PC-3 (cell line): ENCODE data around the gene NKAIN2. TPM values are rescaled to one million over a fixed set of nuclear protein-coding genes. Genes with fewer than 3 reads are reported as not detected.

Source experiments
- ATAC-seq: fragments of 200-7000 bp; cut with Tn5 transposase; 2 replicates; pipeline ENCODE4 v1.9.1; 2020; ENCODE audit warnings: mild to moderate bottlenecking, moderate library complexity
- BruUV-seq: library from RNA; stranded (reverse); fragments of 400-500 nt; replicated peaks from 2 replicates; lab custom pipeline; 2021; lab: Mats Ljungman, UMichigan
- CTCF ChIA-PET: fragments of 300-600 bp; sonication (Branson Sonifier 250); formaldehyde crosslinking; loops from one replicate; lab custom pipeline; 2022; ENCODE audit warnings: antibody characterized with exemption; lab: Charles Lee
- POLR2A ChIA-PET: fragments of 300-600 bp; sonication (Branson Sonifier 250); formaldehyde crosslinking; loops from one replicate; lab custom pipeline; 2022; ENCODE audit warnings: antibody characterized with exemption; ENCODE audit not compliant: unreplicated experiment; lab: Charles Lee
- DNase-seq: peaks from one replicate; pipeline ENCODE4 v3.0.0-alpha.2; 2015
- H2AFZ ChIP-seq: fragments of 300-600 bp; sonication (generic); 2 replicates; pipeline ENCODE4 v1.6.0; 2016; ENCODE audit warnings: antibody characterized with exemption, low read length
- H3F3A ChIP-seq: fragments of 300-600 bp; sonication (generic); one replicate; pipeline ENCODE4 v1.6.0; 2017; ENCODE audit warnings: antibody characterized with exemption, low read length, control low read depth, mild to moderate bottlenecking; ENCODE audit not compliant: unreplicated experiment
- H3K27ac ChIP-seq: fragments of 300-600 bp; sonication (generic); 2 replicates; pipeline ENCODE4 v1.5.1; 2016; ENCODE audit warnings: mild to moderate bottlenecking, low read length
- H3K27me3 ChIP-seq: fragments of 300-600 bp; sonication (generic); 2 replicates; pipeline ENCODE4 v1.6.1; 2016; ENCODE audit warnings: low read length, mixed read lengths
- H3K36me3 ChIP-seq: fragments of 300-600 bp; sonication (generic); 2 replicates; pipeline ENCODE4 v1.6.1; 2016; ENCODE audit warnings: low read depth, mixed run types, low read length, mixed read lengths
- H3K4me1 ChIP-seq: fragments of 300-600 bp; sonication (generic); 2 replicates; pipeline ENCODE4 v1.5.1; 2016; ENCODE audit warnings: low read length; ENCODE audit not compliant: insufficient read depth
- H3K4me2 ChIP-seq: fragments of 300-600 bp; sonication (generic); 2 replicates; pipeline ENCODE4 v1.6.0; 2016; ENCODE audit warnings: low read length
- H3K4me3 ChIP-seq: fragments of 300-600 bp; sonication (generic); 2 replicates; pipeline ENCODE4 v1.5.1; 2016; ENCODE audit warnings: mild to moderate bottlenecking, low read length, mixed read lengths
- H3K79me2 ChIP-seq: fragments of 300-600 bp; sonication (generic); 2 replicates; pipeline ENCODE4 v1.6.1; 2017; ENCODE audit warnings: low read length, mixed read lengths
- H3K9ac ChIP-seq: fragments of 300-600 bp; sonication (generic); 2 replicates; pipeline ENCODE4 v1.6.0; 2016; ENCODE audit warnings: mild to moderate bottlenecking, low read length
- H3K9me2 ChIP-seq: fragments of 300-600 bp; sonication (generic); replicated peaks from 2 replicates; pipeline ENCODE4 v1.6.1; 2016; ENCODE audit warnings: mixed run types, low read length, mixed read lengths
- H3K9me3 ChIP-seq: fragments of 300-600 bp; sonication (generic); 2 replicates; pipeline ENCODE4 v1.6.1; 2016; ENCODE audit warnings: low read length, mixed read lengths
- H4K20me1 ChIP-seq: fragments of 300-600 bp; sonication (generic); 2 replicates; pipeline ENCODE4 v1.6.1; 2016; ENCODE audit warnings: low read length, mixed read lengths
- EZH2 ChIP-seq: fragments of 300-600 bp; sonication (generic); IDR thresholded peaks from one replicate; pipeline ENCODE4 v1.6.1; 2017; ENCODE audit warnings: antibody characterized with exemption, mild to moderate bottlenecking, low read length; ENCODE audit not compliant: unreplicated experiment
- EZH2phosphoT487 ChIP-seq: fragments of 300-600 bp; sonication (generic); IDR thresholded peaks from 2 replicates; pipeline ENCODE4 v1.6.1; 2018; ENCODE audit warnings: mild to moderate bottlenecking, antibody characterized with exemption, low read length, borderline replicate concordance
- intact Hi-C: fragments of 100-400 bp; cut with micrococcal nuclease; formaldehyde crosslinking; loops from 2 replicates; pipeline ENCODE4 v1.9.0; 2023
- total RNA-seq: library from RNA; depleted of rRNA; stranded (reverse); fragments of >200 nt; gene quantifications from 2 replicates; pipeline ENCODE4 v1.2.3, GENCODE V29; 2014
- TF ChIP-seq, protein P1 (sequence below): fragments of 300-600 bp; sonication (generic); conservative IDR thresholded peaks from 2 replicates; pipeline ENCODE4 v1.5.1; 2017; ENCODE audit warnings: antibody characterized with exemption, low read depth, mild to moderate bottlenecking, low read length

NKAIN2 gene
- total RNA-seq, 1 experiment from 2014 or later, result not detected

DNA sequence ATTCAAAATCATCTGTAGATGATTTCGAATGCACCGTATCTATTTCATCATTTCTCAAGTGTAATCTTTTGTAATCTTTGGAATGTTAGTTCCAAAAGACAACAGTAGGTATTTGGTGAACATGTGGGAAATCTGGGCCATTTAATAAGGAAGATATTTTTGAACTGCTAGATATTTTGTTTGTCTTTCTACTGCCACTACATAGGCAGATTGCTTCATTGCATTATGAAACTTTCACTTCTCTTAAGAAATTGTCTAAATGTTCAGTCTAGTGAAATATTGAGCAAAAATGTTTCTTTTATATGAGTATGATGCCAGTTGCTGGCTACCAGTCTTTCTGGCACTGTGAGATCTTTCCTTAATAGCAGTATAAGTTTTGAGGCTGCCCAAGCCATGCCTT is 630.8 kb downstream of the NKAIN2 start:
- no peaks in the 10 kb centered on the region for H3K36me3 ChIP-seq
- ChIA-PET POLR2A (no interaction called here), CTCF (no interaction called here)
- H3K9me3 ChIP-seq, result no peaks in the 10 kb centered on the region
- no peaks in the 10 kb centered on the region for H3K27me3 ChIP-seq
- H3F3A ChIP-seq, result no peaks in the 10 kb centered on the region
- no peaks in the 10 kb centered on the region for H4K20me1 ChIP-seq
- DNase-seq (no peak), ATAC-seq (no peak)
- no peaks in the 10 kb centered on the region for H3K79me2 ChIP-seq
- TF ChIP-seq EZH2, result no peak
- TF ChIP-seq, protein P1, sequence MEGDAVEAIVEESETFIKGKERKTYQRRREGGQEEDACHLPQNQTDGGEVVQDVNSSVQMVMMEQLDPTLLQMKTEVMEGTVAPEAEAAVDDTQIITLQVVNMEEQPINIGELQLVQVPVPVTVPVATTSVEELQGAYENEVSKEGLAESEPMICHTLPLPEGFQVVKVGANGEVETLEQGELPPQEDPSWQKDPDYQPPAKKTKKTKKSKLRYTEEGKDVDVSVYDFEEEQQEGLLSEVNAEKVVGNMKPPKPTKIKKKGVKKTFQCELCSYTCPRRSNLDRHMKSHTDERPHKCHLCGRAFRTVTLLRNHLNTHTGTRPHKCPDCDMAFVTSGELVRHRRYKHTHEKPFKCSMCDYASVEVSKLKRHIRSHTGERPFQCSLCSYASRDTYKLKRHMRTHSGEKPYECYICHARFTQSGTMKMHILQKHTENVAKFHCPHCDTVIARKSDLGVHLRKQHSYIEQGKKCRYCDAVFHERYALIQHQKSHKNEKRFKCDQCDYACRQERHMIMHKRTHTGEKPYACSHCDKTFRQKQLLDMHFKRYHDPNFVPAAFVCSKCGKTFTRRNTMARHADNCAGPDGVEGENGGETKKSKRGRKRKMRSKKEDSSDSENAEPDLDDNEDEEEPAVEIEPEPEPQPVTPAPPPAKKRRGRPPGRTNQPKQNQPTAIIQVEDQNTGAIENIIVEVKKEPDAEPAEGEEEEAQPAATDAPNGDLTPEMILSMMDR, result no peak
- TF ChIP-seq EZH2phosphoT487, result no peak
- H3K9ac ChIP-seq, result no peak overlapping the region
- no peak overlapping the region for H2AFZ ChIP-seq
- no peak overlapping the region for H3K4me3 ChIP-seq
- no peak overlapping the region for H3K27ac ChIP-seq
- no peak overlapping the region for H3K4me2 ChIP-seq
- no peaks in the 10 kb centered on the region for H3K4me1 ChIP-seq
- no peaks in the 10 kb centered on the region for H3K9me2 ChIP-seq
- no TSS peak for BruUV-seq
- intact Hi-C loops, result no loop called here

DNA sequence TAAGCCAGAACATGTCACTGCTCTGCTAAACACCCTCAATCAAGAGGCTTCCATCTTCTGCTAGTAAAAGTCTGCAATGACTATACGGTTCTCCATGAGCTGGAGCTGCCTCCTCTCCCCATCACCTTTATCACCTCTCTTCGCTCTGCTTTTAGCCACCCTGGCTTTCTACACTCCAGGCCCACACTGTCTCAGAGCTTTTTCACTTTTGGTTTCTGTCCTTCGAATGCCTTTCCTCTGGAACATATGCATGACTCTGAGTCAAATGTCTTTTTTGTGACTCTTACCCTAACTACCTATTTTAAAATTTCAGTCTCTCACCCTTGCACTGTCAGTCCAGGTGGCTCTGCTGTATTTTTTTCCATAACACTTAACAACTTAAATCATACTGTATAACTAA is 633.1 kb downstream of the NKAIN2 start:
- H3K36me3 ChIP-seq, result no peaks in the 10 kb centered on the region
- no peaks in the 10 kb centered on the region for H3K79me2 ChIP-seq
- no peaks in the 10 kb centered on the region for H3K9me3 ChIP-seq
- no peaks in the 10 kb centered on the region for H3K27me3 ChIP-seq
- TF ChIP-seq EZH2phosphoT487 (no peak), EZH2 (no peak)
- TF ChIP-seq, protein P1, result no peak
- intact Hi-C loops, result no loop called here
- no TSS peak for BruUV-seq
- no peaks in the 10 kb centered on the region for H4K20me1 ChIP-seq
- DNase-seq (no peak), ATAC-seq (no peak)
- no peak overlapping the region for H3K27ac ChIP-seq
- no peak overlapping the region for H3K4me2 ChIP-seq
- POLR2A ChIA-PET, result no interaction called here
- CTCF ChIA-PET, result no interaction called here
- H2AFZ ChIP-seq, result no peak overlapping the region
- no peaks in the 10 kb centered on the region for H3K9me2 ChIP-seq
- H3K4me3 ChIP-seq, result no peak overlapping the region
- H3K4me1 ChIP-seq, result no peaks in the 10 kb centered on the region
- H3K9ac ChIP-seq, result no peak overlapping the region
- H3F3A ChIP-seq, result no peaks in the 10 kb centered on the region

DNA sequence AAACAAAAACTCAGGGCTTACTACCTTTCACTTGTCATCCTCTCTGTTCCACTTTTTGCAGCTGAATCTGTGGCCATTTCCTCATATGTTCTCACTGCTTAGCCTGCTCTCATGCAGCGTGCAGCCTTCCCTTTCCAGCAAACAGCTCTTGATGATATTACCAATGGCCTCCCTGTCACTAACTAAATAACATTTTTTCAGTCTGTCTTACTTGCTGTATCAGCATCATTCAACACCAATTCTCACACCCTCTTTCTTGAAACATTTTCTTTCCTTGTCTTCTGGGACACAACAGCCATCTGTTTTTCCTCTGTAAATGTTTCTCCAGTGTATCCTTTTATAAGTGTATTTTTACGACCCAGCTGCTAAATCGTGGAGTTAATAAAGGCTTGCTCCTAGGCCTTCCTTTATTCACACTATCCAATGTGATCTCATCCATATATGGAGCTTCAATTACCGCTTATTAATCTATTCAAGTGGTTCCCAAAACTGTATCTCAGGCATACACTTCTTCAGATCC is 634.9 kb downstream of the NKAIN2 start:
- CTCF ChIA-PET, result no interaction called here
- Histone ChIP-seq H3F3A (no peaks in the 10 kb centered on the region), H2AFZ (no peak overlapping the region), H3K4me2 (no peak overlapping the region), H3K79me2 (no peaks in the 10 kb centered on the region), H3K4me3 (no peak overlapping the region), H3K9me2 (no peaks in the 10 kb centered on the region), H3K27ac (no peak overlapping the region), H3K36me3 (no peaks in the 10 kb centered on the region), H3K9ac (no peak overlapping the region), H3K4me1 (no peaks in the 10 kb centered on the region), H3K9me3 (no peaks in the 10 kb centered on the region), H4K20me1 (no peaks in the 10 kb centered on the region), H3K27me3 (no peaks in the 10 kb centered on the region)
- POLR2A ChIA-PET, result no interaction called here
- TF ChIP-seq EZH2phosphoT487, result no peak
- no peak for TF ChIP-seq EZH2
- TF ChIP-seq, protein P1, result no peak
- no TSS peak for BruUV-seq
- intact Hi-C loops, result no loop called here
- DNase-seq (no peak), ATAC-seq (no peak)
